HL-60 (cell line): Measurements from ENCODE around the gene PNPLA7.

ENCODE experiments used
- DNase-seq, 2 experiments: peaks; one replicate each; pipeline ENCODE4 v3.0.0-alpha.2; 2010 to 2020; ENCODE audit warnings: low read depth in 1 of 2, low spot score in 1 of 2
- H3K27ac ChIP-seq: fragments of 250-450 bp; sonication (Bioruptor Pico); replicated peaks from 2 replicates; pipeline ENCODE4 v1.5.1; 2020; ENCODE audit warnings: mild to moderate bottlenecking, moderate library complexity
- H3K27me3 ChIP-seq: fragments of 250-450 bp; sonication (Bioruptor Pico); 2 replicates; pipeline ENCODE4 v1.5.1; 2021; ENCODE audit warnings: mild to moderate bottlenecking, moderate library complexity; ENCODE audit not compliant: insufficient read depth, poor library complexity, severe bottlenecking
- H3K4me3 ChIP-seq: replicated peaks from 2 replicates; pipeline ENCODE4 v1.5.1; 2011; ENCODE audit warnings: mild to moderate bottlenecking, control low read depth, low read length; ENCODE audit not compliant: insufficient read depth
- CTCF ChIP-seq: IDR thresholded peaks from one replicate; pipeline ENCODE4 v1.5.1; 2011; ENCODE audit warnings: low read length, control low read depth, inconsistent platforms; ENCODE audit not compliant: insufficient read depth
- GABPA ChIP-seq: IDR thresholded peaks from 2 replicates; pipeline ENCODE4 v1.6.1; 2012; ENCODE audit warnings: low read depth
- POLR2AphosphoS5 ChIP-seq: IDR thresholded peaks from 2 replicates; pipeline ENCODE4 v1.6.1; 2012; ENCODE audit warnings: low read depth
- REST ChIP-seq: IDR thresholded peaks from 2 replicates; pipeline ENCODE4 v1.6.1; 2012; ENCODE audit warnings: low read depth; ENCODE audit not compliant: insufficient replicate concordance
- SPI1 ChIP-seq: IDR thresholded peaks from 2 replicates; pipeline ENCODE4 v1.6.1; 2012; ENCODE audit warnings: low read depth, mild to moderate bottlenecking, borderline replicate concordance

The PNPLA7 gene

GRCh38 chr9:137499416-137499815 is 50.8 kb downstream of the PNPLA7 start:
- DNase-seq, result no peak
- no peaks in the 10 kb centered on the region for H3K27me3 ChIP-seq
- TF ChIP-seq SPI1 (no peak), CTCF (no peak), POLR2AphosphoS5 (no peak), REST (no peak), GABPA (no peak)
- no peak overlapping the region for H3K27ac ChIP-seq
- H3K4me3 ChIP-seq, result no peak overlapping the region

DNA sequence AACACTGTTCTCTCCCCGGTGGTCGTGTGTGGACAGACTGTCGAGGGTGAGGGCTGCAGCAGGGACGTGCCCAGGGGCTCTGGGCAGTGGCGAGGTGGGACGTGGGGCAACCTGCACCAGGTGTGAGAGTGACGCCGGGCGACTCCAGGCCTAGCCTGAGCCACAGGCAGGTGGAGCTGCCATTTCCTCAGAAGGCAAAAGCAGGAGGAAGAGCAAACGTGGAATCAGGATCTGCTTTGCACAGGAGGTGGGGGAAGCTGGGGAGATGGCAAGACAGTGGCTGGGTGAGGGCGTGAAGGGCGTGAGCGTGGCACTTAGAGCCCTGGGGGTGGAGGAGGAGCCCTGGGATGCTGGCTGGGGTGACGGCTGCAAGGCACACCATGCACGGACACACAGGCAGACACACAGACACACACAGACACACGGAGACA is 51.5 kb downstream of the PNPLA7 start:
- TF ChIP-seq SPI1 (no peak), REST (no peak), GABPA (no peak), CTCF (no peak), POLR2AphosphoS5 (no peak)

DNA sequence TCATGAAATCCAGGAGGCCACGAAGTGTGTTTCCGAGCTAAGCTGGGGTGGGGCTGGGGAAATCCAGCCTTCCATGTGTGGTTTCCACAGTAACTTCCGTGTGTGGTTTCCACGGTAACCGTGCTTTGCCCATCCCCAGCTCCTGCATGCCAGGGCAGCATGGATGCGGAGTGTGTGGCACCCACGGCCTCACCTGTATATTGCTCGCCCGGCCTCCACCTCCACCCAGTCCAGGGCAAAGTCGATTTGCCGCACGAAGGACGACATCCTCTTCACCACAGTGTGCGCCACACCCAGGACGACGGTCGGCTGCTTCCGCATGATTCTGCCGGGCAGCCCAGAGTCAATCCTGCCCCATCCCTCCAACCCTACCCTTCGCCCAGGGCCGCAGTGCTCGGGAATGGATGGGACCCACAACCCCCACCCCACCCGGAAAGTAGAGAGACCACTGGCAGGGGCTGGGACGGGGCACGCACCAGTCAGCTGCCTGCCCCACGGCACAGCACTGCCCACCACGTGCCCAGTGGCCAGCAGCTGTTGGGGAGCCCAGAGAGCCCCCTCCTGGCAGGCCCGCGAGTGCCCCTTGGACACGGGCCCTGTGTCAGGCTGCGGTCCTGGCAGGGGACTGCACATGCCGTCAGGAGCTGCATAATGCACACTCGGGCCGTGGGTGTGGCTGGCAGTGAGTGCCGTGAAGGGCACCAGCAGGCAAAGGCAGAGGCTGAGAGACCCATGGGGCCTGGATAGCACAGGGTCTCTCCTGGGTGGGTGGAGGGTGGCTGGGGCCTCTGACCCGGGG is 52.1 kb downstream of the PNPLA7 start:
- Histone ChIP-seq H3K27me3 (no peaks in the 10 kb centered on the region), H3K27ac (no peak overlapping the region), H3K4me3 (no peak overlapping the region)
- DNase-seq, result no peak
- TF ChIP-seq SPI1, result no peak
- no peak for TF ChIP-seq POLR2AphosphoS5
- no peak for TF ChIP-seq CTCF

More for the DNA sequence above, 51.5 kb downstream of the PNPLA7 start:
- Histone ChIP-seq H3K27ac (no peak overlapping the region), H3K4me3 (no peak overlapping the region), H3K27me3 (no peaks in the 10 kb centered on the region)
- DNase-seq, result no peak
